ENCODE data around the gene LTV1. TPM values are rescaled to one million over a fixed set of nuclear protein-coding genes. Genes with fewer than 3 reads are reported as not detected.

Gene LTV1
- polyA plus RNA-seq, 1 donor from 2014 or later, result 35.5 TPM

DNA sequence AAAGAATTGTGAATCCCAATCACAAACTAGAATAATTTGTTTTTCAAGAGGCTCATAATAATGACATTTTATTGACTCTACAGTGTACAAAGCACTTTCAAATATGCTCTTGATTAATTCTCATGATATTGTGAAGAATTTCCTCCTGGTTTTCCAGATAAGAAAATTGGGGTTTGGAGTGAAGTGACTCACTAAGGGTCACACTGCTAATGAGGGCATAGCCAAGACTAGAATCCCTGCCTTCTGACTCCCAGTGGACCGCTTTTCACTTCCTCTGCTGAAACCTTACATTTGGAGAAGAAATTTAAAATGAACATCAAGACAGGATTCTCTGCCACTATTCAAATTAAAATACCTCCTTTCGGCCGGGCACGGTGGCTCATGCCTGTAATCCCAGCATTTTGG, 38.3 kb upstream of the LTV1 start:
- Histone ChIP-seq H3K9me2 (ENCODE audit: insufficient read depth, low read length) (no peaks in the 10 kb centered on the region), H3F3A (ENCODE audit: insufficient read depth, low read length, poor library complexity, severe bottlenecking) (no peaks in the 10 kb centered on the region), H2AFZ (ENCODE audit: low read depth, low read length) (no peak overlapping the region), H3K9ac (ENCODE audit: low read length) (no peak overlapping the region), H3K36me3 (ENCODE audit: insufficient read depth, low read length) (no peaks in the 10 kb centered on the region), H3K4me2 (ENCODE audit: low read length) (no peak overlapping the region), H3K27ac (ENCODE audit: low read length) (no peak overlapping the region), H3K27me3 (ENCODE audit: insufficient read depth, low read depth, low read length) (no peaks in the 10 kb centered on the region), H4K20me1 (ENCODE audit: insufficient read depth) (no peaks in the 10 kb centered on the region), H3K9me3 (ENCODE audit: low read length) (no peaks in the 10 kb centered on the region), H3K79me2 (replicated peaks; ENCODE audit: insufficient read depth, low read length) (no peaks in the 10 kb centered on the region), H3K4me3 (ENCODE audit: low read length) (no peak overlapping the region)
- TF ChIP-seq MXI1 (conservative IDR thresholded peaks at IDR 0.05; ENCODE audit: poor library complexity, severe bottlenecking) (no peak), SMC3 (conservative IDR thresholded peaks at IDR 0.05; ENCODE audit: poor library complexity) (no peak)

DNA sequence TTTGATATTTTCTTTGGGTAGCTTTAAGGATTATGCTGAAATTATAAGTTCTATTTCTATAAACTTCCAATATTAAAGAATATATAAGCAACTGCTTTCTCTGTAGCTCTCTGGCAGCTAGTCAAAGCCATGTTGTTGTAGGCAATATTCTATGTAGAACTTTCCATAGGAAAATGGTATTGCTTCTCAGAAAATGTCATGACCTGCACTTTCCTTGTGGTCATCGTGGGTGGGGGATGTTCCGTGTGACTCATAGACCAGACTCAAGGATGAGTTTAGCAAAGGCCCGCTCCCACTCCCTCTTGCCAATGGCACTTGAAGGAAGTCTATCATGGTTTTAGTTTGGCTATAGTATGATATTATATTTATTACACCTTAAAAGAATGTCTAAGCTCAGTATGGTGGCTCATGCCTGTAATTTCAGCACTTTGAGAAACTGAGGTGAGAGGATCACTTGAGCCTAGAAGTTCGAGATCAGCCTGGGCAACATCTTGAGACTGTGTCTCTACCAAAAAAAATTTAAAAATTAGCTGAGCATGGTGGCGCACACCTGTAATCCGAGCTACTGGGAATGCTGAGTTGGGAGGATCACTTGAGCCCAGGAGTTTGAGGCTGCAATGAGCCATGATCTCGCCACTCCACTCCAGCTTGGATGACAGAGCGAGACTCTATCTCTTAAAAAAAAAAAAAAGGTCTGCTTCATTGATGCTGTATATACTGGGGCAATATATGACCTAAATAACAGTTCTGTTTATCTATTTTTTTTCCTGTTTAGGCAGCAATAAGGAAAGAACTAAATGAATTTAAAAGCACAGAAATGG, 36.6 kb upstream of the LTV1 start:
- no peaks in the 10 kb centered on the region for H3K27me3 ChIP-seq (ENCODE audit: insufficient read depth, low read depth, low read length)
- H3K27ac ChIP-seq (ENCODE audit: low read length), result no peak overlapping the region
- H3K9ac ChIP-seq (ENCODE audit: low read length), result no peak overlapping the region
- no peaks in the 10 kb centered on the region for H3K36me3 ChIP-seq (ENCODE audit: insufficient read depth, low read length)
- no peaks in the 10 kb centered on the region for H3K9me2 ChIP-seq (ENCODE audit: insufficient read depth, low read length)
- H3K4me2 ChIP-seq (ENCODE audit: low read length), result no peak overlapping the region
- H3K79me2 ChIP-seq (replicated peaks; ENCODE audit: insufficient read depth, low read length), result no peaks in the 10 kb centered on the region
- H4K20me1 ChIP-seq (ENCODE audit: insufficient read depth), result no peaks in the 10 kb centered on the region
- H3F3A ChIP-seq (ENCODE audit: insufficient read depth, low read length, poor library complexity, severe bottlenecking), result no peaks in the 10 kb centered on the region
- H3K9me3 ChIP-seq (ENCODE audit: low read length), result no peaks in the 10 kb centered on the region
- no peak overlapping the region for H2AFZ ChIP-seq (ENCODE audit: low read depth, low read length)
- TF ChIP-seq, protein P1, sequence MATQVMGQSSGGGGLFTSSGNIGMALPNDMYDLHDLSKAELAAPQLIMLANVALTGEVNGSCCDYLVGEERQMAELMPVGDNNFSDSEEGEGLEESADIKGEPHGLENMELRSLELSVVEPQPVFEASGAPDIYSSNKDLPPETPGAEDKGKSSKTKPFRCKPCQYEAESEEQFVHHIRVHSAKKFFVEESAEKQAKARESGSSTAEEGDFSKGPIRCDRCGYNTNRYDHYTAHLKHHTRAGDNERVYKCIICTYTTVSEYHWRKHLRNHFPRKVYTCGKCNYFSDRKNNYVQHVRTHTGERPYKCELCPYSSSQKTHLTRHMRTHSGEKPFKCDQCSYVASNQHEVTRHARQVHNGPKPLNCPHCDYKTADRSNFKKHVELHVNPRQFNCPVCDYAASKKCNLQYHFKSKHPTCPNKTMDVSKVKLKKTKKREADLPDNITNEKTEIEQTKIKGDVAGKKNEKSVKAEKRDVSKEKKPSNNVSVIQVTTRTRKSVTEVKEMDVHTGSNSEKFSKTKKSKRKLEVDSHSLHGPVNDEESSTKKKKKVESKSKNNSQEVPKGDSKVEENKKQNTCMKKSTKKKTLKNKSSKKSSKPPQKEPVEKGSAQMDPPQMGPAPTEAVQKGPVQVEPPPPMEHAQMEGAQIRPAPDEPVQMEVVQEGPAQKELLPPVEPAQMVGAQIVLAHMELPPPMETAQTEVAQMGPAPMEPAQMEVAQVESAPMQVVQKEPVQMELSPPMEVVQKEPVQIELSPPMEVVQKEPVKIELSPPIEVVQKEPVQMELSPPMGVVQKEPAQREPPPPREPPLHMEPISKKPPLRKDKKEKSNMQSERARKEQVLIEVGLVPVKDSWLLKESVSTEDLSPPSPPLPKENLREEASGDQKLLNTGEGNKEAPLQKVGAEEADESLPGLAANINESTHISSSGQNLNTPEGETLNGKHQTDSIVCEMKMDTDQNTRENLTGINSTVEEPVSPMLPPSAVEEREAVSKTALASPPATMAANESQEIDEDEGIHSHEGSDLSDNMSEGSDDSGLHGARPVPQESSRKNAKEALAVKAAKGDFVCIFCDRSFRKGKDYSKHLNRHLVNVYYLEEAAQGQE (IDR thresholded peaks at IDR 0.05; ENCODE audit: borderline replicate concordance), result no peak
- TF ChIP-seq RAD21 (conservative IDR thresholded peaks at IDR 0.05), result no peak
- TF ChIP-seq MXI1 (conservative IDR thresholded peaks at IDR 0.05; ENCODE audit: poor library complexity, severe bottlenecking), result no peak
- TF ChIP-seq POLR2AphosphoS5 (IDR thresholded peaks at IDR 0.05), result no peak
- TF ChIP-seq, protein P2, sequence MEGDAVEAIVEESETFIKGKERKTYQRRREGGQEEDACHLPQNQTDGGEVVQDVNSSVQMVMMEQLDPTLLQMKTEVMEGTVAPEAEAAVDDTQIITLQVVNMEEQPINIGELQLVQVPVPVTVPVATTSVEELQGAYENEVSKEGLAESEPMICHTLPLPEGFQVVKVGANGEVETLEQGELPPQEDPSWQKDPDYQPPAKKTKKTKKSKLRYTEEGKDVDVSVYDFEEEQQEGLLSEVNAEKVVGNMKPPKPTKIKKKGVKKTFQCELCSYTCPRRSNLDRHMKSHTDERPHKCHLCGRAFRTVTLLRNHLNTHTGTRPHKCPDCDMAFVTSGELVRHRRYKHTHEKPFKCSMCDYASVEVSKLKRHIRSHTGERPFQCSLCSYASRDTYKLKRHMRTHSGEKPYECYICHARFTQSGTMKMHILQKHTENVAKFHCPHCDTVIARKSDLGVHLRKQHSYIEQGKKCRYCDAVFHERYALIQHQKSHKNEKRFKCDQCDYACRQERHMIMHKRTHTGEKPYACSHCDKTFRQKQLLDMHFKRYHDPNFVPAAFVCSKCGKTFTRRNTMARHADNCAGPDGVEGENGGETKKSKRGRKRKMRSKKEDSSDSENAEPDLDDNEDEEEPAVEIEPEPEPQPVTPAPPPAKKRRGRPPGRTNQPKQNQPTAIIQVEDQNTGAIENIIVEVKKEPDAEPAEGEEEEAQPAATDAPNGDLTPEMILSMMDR (IDR thresholded peaks at IDR 0.05; ENCODE audit: poor library complexity, severe bottlenecking), result no peak
- TF ChIP-seq EP300 (conservative IDR thresholded peaks at IDR 0.05; ENCODE audit: poor library complexity, severe bottlenecking), result no peak
- no peak overlapping the region for H3K4me3 ChIP-seq (ENCODE audit: low read length)

Measured in neural cell (in vitro differentiated cells).